HEK293T (cell line): ENCODE data around the gene ITSN2.
A peak's percentile ranks its signal among the peaks of the same experiment; 100 is the strongest.
"Not testable (repeated sequence)": the region's sequence is repeated elsewhere in the genome, so short reads cannot be mapped to it uniquely, and the experiment has no call there.

Experiments
- CTCF ChIA-PET: fragments of 350-600 bp; formaldehyde crosslinking; extraction: SDS; loops from one replicate; lab custom pipeline; 2021; ENCODE audit warnings: antibody characterized with exemption, inconsistent platforms; lab: Yijun Ruan, JAX
- POLR2A ChIA-PET: fragments of 350-600 bp; formaldehyde crosslinking; extraction: SDS; loops from one replicate; lab custom pipeline; 2020; ENCODE audit warnings: antibody characterized with exemption, inconsistent platforms; lab: Yijun Ruan, JAX
- DNase-seq: peaks from one replicate; pipeline ENCODE4 v3.0.0; 2012; ENCODE audit warnings: mixed read lengths; ENCODE audit errors: extremely low spot score
- ARNT ChIP-seq: fragments of 450-650 bp; IDR thresholded peaks from 2 replicates; pipeline ENCODE4 v1.6.1; 2017; ENCODE audit warnings: mild to moderate bottlenecking
- BHLHE40 ChIP-seq: fragments of 450-650 bp; IDR thresholded peaks from 2 replicates; pipeline ENCODE4 v1.6.1; 2016; ENCODE audit warnings: mild to moderate bottlenecking, moderate library complexity, borderline replicate concordance
- CTBP1 ChIP-seq: fragments of 450-650 bp; IDR thresholded peaks from 2 replicates; pipeline ENCODE4 v1.6.1; 2016; ENCODE audit warnings: borderline replicate concordance
- ELF4 ChIP-seq: fragments of 450-650 bp; IDR thresholded peaks from 2 replicates; pipeline ENCODE4 v1.6.1; 2017; ENCODE audit warnings: antibody characterized with exemption
- FOXA1 ChIP-seq: fragments of 450-650 bp; IDR thresholded peaks from 2 replicates; pipeline ENCODE4 v1.6.1; 2016; ENCODE audit warnings: mild to moderate bottlenecking
- FOXK2 ChIP-seq: fragments of 450-650 bp; IDR thresholded peaks from 2 replicates; pipeline ENCODE4 v1.6.1; 2016; ENCODE audit warnings: mild to moderate bottlenecking
- FOXM1 ChIP-seq: fragments of 450-650 bp; IDR thresholded peaks from 2 replicates; pipeline ENCODE4 v1.6.1; 2017; ENCODE audit warnings: mild to moderate bottlenecking, borderline replicate concordance
- HDGF ChIP-seq: fragments of 450-650 bp; IDR thresholded peaks from 2 replicates; pipeline ENCODE4 v1.6.1; 2017; ENCODE audit warnings: antibody characterized with exemption, borderline replicate concordance
- L3MBTL2 ChIP-seq: fragments of 450-650 bp; conservative IDR thresholded peaks from 2 replicates; pipeline ENCODE4 v1.6.1; 2016; ENCODE audit warnings: mild to moderate bottlenecking
- LEF1 ChIP-seq: fragments of 450-650 bp; IDR thresholded peaks from 2 replicates; pipeline ENCODE4 v1.6.1; 2017; ENCODE audit warnings: mild to moderate bottlenecking, borderline replicate concordance
- NFRKB ChIP-seq: fragments of 450-650 bp; IDR thresholded peaks from 2 replicates; pipeline ENCODE4 v1.6.1; 2016; ENCODE audit warnings: mild to moderate bottlenecking, moderate library complexity
- SP1 ChIP-seq: fragments of 450-650 bp; IDR thresholded peaks from 2 replicates; pipeline ENCODE4 v1.6.1; 2017
- SUZ12 ChIP-seq: fragments of 450-650 bp; IDR thresholded peaks from 2 replicates; pipeline ENCODE4 v1.6.1; 2016; ENCODE audit warnings: mild to moderate bottlenecking
- TARDBP ChIP-seq: fragments of 450-650 bp; IDR thresholded peaks from 2 replicates; pipeline ENCODE4 v1.6.1; 2016
- ZNF384 ChIP-seq: fragments of 450-650 bp; IDR thresholded peaks from 2 replicates; pipeline ENCODE4 v1.6.1; 2016
- TF ChIP-seq, protein P1 (sequence below): fragments of 450-650 bp; IDR thresholded peaks from 2 replicates; pipeline ENCODE4 v1.6.1; 2016

ITSN2 gene

DNA sequence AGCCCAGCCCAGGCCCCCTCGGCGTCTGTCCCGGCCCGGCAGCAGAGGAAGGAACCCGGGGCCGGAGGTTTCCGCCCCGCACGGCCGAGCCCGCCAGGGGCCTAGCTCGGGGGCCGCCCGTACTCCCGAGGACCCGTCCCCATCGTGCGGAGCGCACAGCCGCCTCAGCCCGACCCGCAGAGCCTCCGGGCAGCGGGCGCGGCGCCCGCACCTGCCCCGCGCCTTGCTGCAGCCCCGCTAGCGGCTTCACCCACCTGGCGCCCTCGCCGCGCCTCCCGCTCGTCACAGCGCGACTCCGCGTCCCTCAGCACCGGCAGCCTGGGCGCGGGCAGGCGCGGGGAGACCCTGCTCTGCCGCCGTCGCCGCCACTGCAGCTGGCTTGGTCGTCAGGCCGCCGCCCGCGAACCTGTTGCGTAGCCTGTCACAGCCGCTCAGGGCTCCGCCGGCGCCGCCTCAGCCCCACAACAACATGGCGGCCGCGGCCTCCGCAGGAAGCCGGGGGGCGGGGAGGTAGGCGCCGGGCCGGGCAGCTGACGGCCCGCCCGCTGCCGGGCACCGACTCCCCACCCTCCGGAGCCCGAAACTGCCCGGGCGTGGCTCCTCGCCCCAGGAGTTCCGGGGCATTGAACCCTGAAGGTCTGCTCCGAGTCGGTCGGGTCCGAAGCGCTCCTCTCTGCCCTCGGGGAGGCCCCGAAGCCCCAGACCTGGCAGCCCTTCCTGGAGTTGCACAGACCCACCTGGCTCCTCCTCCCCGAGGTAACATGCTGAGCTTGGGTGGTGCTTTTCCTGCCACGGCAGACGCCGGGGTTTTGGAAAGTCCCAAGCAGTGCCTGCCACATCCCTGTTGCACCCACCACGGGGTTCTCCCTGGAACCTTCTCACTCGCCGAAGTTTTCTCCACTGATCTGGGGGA, at the start of gene ITSN2:
TSS of gene ITSN2 (minus strand) at position 487 of the 913 bp plus-strand sequence. CDS start 32,454 bp downstream, outside the sequence.
- ChIA-PET POLR2A (interaction anchor here (0.7 to 2.0 kb wide), 7 partner anchors 9 to 313 kb away, joined by 3 to 7 read pairs (median 3); partner anchors contain the start of genes SF3B6 and WDCP), CTCF (no interaction called here)
- peak; percentile 78 for DNase-seq
- no peak for TF ChIP-seq NFRKB
- no peak for TF ChIP-seq SP1
- no peak for TF ChIP-seq CTBP1
- TF ChIP-seq FOXA1: no peak
- TF ChIP-seq ARNT: no peak
- TF ChIP-seq BHLHE40: no peak
- no peak for TF ChIP-seq LEF1
- TF ChIP-seq FOXM1: no peak
- no peak for TF ChIP-seq L3MBTL2
- no peak for TF ChIP-seq SUZ12
- TF ChIP-seq ELF4: no peak
- TF ChIP-seq TARDBP: no peak
- TF ChIP-seq FOXK2: no peak
- TF ChIP-seq, protein P1, sequence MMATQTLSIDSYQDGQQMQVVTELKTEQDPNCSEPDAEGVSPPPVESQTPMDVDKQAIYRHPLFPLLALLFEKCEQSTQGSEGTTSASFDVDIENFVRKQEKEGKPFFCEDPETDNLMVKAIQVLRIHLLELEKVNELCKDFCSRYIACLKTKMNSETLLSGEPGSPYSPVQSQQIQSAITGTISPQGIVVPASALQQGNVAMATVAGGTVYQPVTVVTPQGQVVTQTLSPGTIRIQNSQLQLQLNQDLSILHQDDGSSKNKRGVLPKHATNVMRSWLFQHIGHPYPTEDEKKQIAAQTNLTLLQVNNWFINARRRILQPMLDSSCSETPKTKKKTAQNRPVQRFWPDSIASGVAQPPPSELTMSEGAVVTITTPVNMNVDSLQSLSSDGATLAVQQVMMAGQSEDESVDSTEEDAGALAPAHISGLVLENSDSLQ: no peak
- TF ChIP-seq ZNF384: no peak
- TF ChIP-seq HDGF: no peak

DNA sequence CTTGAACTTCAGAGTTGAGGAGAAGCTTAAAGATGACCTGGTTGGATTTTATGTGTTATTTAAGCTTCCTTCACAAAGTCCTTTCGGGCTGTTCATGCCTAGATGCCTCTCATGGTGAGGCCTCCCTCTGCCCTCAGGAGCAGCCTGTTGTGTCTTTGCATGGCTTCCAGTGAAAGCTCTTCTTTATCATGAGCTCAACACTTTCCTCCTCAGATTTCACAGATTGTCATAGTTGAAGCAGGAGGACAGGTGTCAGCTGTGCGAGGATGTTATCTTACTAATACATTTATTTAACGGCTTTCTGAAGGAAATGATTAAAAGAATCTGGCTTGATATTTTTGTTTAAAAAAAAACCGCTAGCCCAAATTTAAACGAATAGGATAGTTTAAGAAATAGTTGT, 48.8 kb upstream of the ITSN2 start:
- TF ChIP-seq L3MBTL2: no peak
- no peak for TF ChIP-seq BHLHE40
- no peak for TF ChIP-seq ZNF384
- no peak for TF ChIP-seq SUZ12
- DNase-seq: no peak
- CTCF ChIA-PET: interaction anchor here (0.6 to 1.5 kb wide), 3 partner anchors 13 to 419 kb away, joined by 3 to 12 read pairs (median 4); no protein-coding TSS in a partner anchor
- POLR2A ChIA-PET: no interaction called here

DNA sequence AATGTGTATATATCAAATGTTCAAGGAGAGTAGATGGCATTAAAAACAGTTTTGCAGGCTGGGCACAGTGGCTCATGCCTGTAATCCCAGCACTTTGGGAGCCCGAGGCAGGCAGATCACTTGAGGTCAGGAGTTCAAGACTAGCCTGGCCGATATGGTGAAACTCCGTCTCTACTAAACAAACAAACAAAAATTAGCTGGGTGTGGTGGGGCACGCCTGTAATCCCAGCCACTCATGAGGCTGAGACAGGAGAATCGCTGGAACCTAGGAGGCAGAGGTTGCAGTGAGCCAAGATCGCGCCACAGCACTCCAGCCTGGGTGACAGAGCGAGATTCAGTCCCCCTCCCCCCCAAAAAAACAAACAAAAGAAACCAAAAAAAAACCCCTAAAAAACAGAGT, 48.4 kb upstream of the ITSN2 start:
- POLR2A ChIA-PET, DNase-seq: not testable (repeated sequence)
- CTCF ChIA-PET: interaction anchor here (1.4 to 1.5 kb wide), 2 partner anchors 13 to 419 kb away, joined by 4 to 12 read pairs; no protein-coding TSS in a partner anchor

DNA sequence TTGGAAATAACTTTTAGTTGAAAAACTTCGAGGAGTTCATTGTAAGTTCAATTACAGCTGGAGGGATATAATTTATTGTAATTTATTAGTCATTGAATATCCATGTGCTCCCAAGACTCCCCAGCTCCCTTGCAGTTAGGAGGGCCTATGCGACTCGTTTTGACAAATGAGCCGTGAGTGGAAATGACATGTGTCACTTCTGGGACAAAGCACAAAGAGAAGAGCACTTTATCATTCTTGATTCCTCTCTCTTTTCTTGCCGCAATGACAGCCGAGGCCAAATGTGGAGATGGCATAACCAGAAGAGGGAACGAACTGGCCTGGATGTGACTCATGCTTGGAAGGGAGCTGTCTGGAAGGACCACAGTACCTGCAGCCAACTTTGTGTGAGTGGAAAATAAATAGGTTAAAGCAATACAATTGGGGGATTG, 44.2 kb upstream of the ITSN2 start:
- TF ChIP-seq L3MBTL2: no peak
- TF ChIP-seq, protein P1: no peak
- ChIA-PET POLR2A (no interaction called here), CTCF (interaction anchor here (0.7 kb wide), 1 partner anchor 193 kb away, joined by 4 read pairs; no protein-coding TSS in a partner anchor)
- no peak for DNase-seq

DNA sequence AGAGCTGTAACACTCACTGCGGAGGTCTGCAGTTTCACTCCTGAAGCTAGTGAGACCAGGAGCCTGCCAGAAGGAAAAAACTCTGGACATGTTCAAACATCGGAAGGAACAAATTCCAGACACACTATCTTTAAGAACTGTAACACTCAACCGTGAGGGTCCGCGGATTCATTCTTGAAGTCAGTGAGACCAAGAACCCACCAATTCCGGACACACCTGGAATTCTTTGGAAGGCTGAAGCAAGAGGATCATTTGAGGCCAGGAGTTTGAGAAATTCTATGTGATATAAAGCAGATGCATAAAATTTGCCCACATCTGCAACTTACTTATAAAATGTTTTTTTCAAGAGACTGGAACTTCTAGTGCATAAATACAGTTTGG, 43.5 kb upstream of the ITSN2 start:
- ChIA-PET POLR2A (no interaction called here), CTCF (no interaction called here)
- no peak for TF ChIP-seq SUZ12
- TF ChIP-seq BHLHE40: no peak
- no peak for TF ChIP-seq ZNF384
- no peak for TF ChIP-seq ARNT
- no peak for DNase-seq

DNA sequence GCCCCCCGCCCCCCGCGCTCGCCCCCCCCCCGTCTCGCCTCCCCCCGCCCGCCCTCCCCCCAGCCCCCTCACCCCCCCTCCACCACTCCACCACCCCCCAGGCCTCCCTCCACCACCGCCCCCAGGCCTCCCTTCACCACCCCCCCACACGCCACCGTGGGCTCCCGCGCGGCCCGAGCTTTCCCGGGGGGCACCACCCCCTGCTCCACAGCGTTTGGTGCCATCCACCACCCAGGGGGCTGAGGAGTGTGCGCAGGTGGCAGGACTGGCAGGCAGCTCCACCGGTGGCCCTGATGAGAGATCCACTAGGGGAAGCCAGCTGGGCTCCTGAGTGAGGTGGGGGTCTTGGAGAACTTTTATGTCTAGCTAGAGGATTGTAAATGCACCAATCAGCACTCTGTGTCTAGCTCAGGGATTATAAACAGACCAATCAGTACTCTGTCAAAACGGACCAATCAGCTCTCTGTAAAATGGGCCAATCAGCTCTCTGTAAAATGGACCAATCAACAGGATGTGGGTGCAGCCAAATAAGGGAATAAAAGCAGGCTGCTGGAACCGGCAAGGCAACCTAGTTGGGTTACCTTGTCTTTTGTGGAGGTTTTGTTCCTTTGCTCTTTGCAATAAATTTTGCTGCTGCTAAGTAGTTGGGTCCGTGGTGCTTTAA, 43.0 kb upstream of the ITSN2 start:
- POLR2A ChIA-PET: no interaction called here
- no peak for DNase-seq
- CTCF ChIA-PET: no interaction called here
- no peak for TF ChIP-seq HDGF
- TF ChIP-seq, protein P1: no peak
- TF ChIP-seq NFRKB: no peak
- TF ChIP-seq ELF4: no peak
- no peak for TF ChIP-seq CTBP1
- no peak for TF ChIP-seq ZNF384
- TF ChIP-seq BHLHE40: no peak
- no peak for TF ChIP-seq SUZ12
- TF ChIP-seq ARNT: no peak
- no peak for TF ChIP-seq FOXM1
- no peak for TF ChIP-seq LEF1
- TF ChIP-seq FOXA1: no peak
- TF ChIP-seq FOXK2: no peak
- no peak for TF ChIP-seq TARDBP
- TF ChIP-seq SP1: no peak
- no peak for TF ChIP-seq L3MBTL2
